DOHH2 (cell line): ENCODE data around the gene FBXO45.
"Not testable (repeated sequence)": the region's sequence is repeated elsewhere in the genome, so short reads cannot be mapped to it uniquely, and the experiment has no call there.

Experiments used
- H3F3A ChIP-seq: fragments of 200-600 bp; sonication (generic), shearing (Covaris generic); 2 replicates; pipeline ENCODE4 v1.6.0; 2016; ENCODE audit warnings: antibody characterized with exemption, mild to moderate bottlenecking; ENCODE audit not compliant: control insufficient read depth, insufficient read depth
- H3K27ac ChIP-seq: fragments of 200-600 bp; sonication (generic); 2 replicates; pipeline ENCODE4 v1.5.1; 2014; ENCODE audit warnings: low read depth, mild to moderate bottlenecking, low read length, moderate library complexity
- H3K27me3 ChIP-seq: fragments of 200-600 bp; sonication (generic); 2 replicates; pipeline ENCODE4 v1.6.1; 2014; ENCODE audit warnings: mild to moderate bottlenecking, low read length, mixed read lengths; ENCODE audit not compliant: control insufficient read depth
- H3K36me3 ChIP-seq: fragments of 200-600 bp; sonication (generic); 2 replicates; pipeline ENCODE4 v1.6.1; 2014; ENCODE audit warnings: mild to moderate bottlenecking, low read length, moderate library complexity, mixed read lengths; ENCODE audit not compliant: control insufficient read depth
- H3K4me1 ChIP-seq: fragments of 200-600 bp; sonication (generic); 2 replicates; pipeline ENCODE4 v1.6.1; 2014; ENCODE audit warnings: mild to moderate bottlenecking, low read length, mixed read lengths; ENCODE audit not compliant: control insufficient read depth
- H3K4me2 ChIP-seq: fragments of 200-600 bp; sonication (generic); 2 replicates; pipeline ENCODE4 v1.6.0; 2014; ENCODE audit warnings: mild to moderate bottlenecking, low read length, moderate library complexity
- H3K4me3 ChIP-seq: fragments of 200-600 bp; sonication (generic); 2 replicates; pipeline ENCODE4 v1.5.1; 2014; ENCODE audit warnings: mild to moderate bottlenecking, low read length, mixed read lengths
- H3K79me2 ChIP-seq: fragments of 200-600 bp; sonication (generic); 2 replicates; pipeline ENCODE4 v1.6.1; 2014; ENCODE audit warnings: mild to moderate bottlenecking, low read length, mixed read lengths; ENCODE audit not compliant: control insufficient read depth
- H3K9me2 ChIP-seq: fragments of 200-600 bp; sonication (generic); replicated peaks from 2 replicates; pipeline ENCODE4 v1.6.1; 2014; ENCODE audit warnings: mild to moderate bottlenecking, low read length, mixed read lengths; ENCODE audit not compliant: control insufficient read depth
- H3K9me3 ChIP-seq: fragments of 200-600 bp; sonication (generic); 2 replicates; pipeline ENCODE4 v1.6.1; 2014; ENCODE audit warnings: antibody characterized with exemption, low read length, mixed read lengths; ENCODE audit not compliant: control insufficient read depth, insufficient read depth
- H4K20me1 ChIP-seq: fragments of 200-600 bp; sonication (generic); 2 replicates; pipeline ENCODE4 v1.6.0; 2014; ENCODE audit warnings: low read depth, mild to moderate bottlenecking, antibody characterized with exemption, low read length, moderate library complexity; ENCODE audit not compliant: control insufficient read depth, insufficient read depth
- EZH2phosphoT487 ChIP-seq: fragments of 200-600 bp; sonication (generic); IDR thresholded peaks from 2 replicates; pipeline ENCODE4 v1.6.1; 2017; ENCODE audit warnings: borderline replicate concordance, mild to moderate bottlenecking, antibody characterized with exemption, low read length, moderate library complexity, mixed read lengths
- TF ChIP-seq, protein P1 (sequence below): fragments of 200-600 bp; sonication (generic); IDR thresholded peaks from one replicate; pipeline ENCODE4 v1.5.1; 2014; ENCODE audit warnings: antibody characterized with exemption, mild to moderate bottlenecking, low read depth, low read length; ENCODE audit not compliant: poor library complexity, severe bottlenecking

FBXO45 gene

DNA sequence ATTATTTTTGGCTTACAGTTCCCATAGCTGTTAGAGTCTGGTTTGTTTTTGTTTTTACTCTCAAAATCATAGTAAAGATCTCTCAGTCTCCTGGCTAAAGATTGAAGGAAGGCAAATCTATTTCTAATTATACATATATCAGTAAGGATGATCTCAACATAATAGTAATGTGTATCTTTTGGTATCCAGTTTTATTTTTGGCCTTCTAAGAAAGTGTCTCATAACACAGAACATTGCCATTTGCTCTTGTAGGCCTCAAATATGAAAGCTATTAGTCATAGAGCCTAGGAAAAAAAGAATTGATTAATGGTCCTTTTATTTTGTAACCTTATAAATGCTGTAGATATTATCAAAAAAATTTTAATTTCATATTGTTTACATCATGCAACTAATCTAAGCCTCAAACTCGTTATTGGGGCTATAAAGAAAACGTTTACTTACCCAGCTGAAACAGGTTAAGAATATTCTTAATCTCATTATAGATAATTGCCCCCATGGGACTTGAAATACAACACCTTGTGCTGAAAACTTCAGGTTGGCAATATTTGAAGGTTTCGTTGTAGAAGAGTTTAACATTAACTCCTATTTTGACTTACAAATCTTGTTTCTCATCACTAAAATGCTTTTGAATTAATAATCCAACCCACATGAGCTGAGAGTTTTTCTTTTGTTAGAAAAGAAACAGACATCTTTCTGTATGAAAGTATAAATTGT is 16.7 kb downstream of the FBXO45 start:
- no peaks in the 10 kb centered on the region for H3K9me3 ChIP-seq
- no peak overlapping the region for H3K27ac ChIP-seq
- H3K79me2 ChIP-seq: peaks cover 11% of the 10 kb centered on the region
- peaks cover 59% of the 10 kb centered on the region for H3K36me3 ChIP-seq
- no peaks in the 10 kb centered on the region for H3F3A ChIP-seq
- H3K27me3 ChIP-seq: no peaks in the 10 kb centered on the region
- H4K20me1 ChIP-seq: peaks cover 5% of the 10 kb centered on the region; the same call in 1 of the 2 replicates
- H3K9me2 ChIP-seq: no peaks in the 10 kb centered on the region
- no peak overlapping the region for H3K4me3 ChIP-seq
- no peaks in the 10 kb centered on the region for H3K4me1 ChIP-seq
- TF ChIP-seq, protein P1, sequence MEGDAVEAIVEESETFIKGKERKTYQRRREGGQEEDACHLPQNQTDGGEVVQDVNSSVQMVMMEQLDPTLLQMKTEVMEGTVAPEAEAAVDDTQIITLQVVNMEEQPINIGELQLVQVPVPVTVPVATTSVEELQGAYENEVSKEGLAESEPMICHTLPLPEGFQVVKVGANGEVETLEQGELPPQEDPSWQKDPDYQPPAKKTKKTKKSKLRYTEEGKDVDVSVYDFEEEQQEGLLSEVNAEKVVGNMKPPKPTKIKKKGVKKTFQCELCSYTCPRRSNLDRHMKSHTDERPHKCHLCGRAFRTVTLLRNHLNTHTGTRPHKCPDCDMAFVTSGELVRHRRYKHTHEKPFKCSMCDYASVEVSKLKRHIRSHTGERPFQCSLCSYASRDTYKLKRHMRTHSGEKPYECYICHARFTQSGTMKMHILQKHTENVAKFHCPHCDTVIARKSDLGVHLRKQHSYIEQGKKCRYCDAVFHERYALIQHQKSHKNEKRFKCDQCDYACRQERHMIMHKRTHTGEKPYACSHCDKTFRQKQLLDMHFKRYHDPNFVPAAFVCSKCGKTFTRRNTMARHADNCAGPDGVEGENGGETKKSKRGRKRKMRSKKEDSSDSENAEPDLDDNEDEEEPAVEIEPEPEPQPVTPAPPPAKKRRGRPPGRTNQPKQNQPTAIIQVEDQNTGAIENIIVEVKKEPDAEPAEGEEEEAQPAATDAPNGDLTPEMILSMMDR: no peak
- TF ChIP-seq EZH2phosphoT487: no peak
- no peak overlapping the region for H3K4me2 ChIP-seq

DNA sequence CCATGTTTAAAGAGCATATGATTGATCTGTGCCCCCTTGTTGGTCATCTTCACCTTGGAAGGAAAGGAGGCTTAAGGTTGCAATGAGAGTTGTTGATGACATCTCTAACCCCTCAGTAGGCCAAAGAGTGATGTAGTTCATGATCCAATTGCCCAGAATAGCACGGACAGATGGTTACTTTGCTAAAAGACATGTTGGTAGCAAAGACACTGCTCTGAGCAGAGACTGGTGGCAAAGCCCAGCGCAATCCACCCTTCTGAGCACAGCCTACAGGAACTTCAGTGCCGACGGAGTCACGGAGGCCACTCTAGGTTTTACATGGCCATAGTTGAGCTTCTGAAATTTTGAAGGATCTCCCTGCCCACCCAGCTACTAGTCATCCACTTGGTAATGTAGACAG is 21.8 kb downstream of the FBXO45 start:
- Histone ChIP-seq H3K4me3 (no peak overlapping the region), H3K79me2 (no peaks in the 10 kb centered on the region), H3K9me2 (no peaks in the 10 kb centered on the region), H3K9me3 (no peaks in the 10 kb centered on the region), H3K27ac (no peak overlapping the region), H4K20me1 (peaks cover 5% of the 10 kb centered on the region; the same call in 1 of the 2 replicates), H3K27me3 (no peaks in the 10 kb centered on the region), H3K4me2 (no peak overlapping the region), H3F3A (no peaks in the 10 kb centered on the region), H3K4me1 (no peaks in the 10 kb centered on the region), H3K36me3 (peaks cover 21% of the 10 kb centered on the region)
- TF ChIP-seq, protein P1: no peak
- TF ChIP-seq EZH2phosphoT487: no peak

- Histone ChIP-seq H3K9me2 (no peaks in the 10 kb centered on the region), H4K20me1 (no peaks in the 10 kb centered on the region), H3K36me3 (no peaks in the 10 kb centered on the region), H3K27me3 (peaks cover 8% of the 10 kb centered on the region), H3K9me3 (no peaks in the 10 kb centered on the region), H3F3A (no peaks in the 10 kb centered on the region), H3K27ac (no peak overlapping the region), H3K79me2 (no peaks in the 10 kb centered on the region), H3K4me2 (no peak overlapping the region), H3K4me1 (no peaks in the 10 kb centered on the region), H3K4me3 (no peak overlapping the region)
- no peak for TF ChIP-seq EZH2phosphoT487
- TF ChIP-seq, protein P1: no peak
Observed at GRCh38 chr3:196596355-196596754, 27.9 kb downstream of the FBXO45 start.

DNA sequence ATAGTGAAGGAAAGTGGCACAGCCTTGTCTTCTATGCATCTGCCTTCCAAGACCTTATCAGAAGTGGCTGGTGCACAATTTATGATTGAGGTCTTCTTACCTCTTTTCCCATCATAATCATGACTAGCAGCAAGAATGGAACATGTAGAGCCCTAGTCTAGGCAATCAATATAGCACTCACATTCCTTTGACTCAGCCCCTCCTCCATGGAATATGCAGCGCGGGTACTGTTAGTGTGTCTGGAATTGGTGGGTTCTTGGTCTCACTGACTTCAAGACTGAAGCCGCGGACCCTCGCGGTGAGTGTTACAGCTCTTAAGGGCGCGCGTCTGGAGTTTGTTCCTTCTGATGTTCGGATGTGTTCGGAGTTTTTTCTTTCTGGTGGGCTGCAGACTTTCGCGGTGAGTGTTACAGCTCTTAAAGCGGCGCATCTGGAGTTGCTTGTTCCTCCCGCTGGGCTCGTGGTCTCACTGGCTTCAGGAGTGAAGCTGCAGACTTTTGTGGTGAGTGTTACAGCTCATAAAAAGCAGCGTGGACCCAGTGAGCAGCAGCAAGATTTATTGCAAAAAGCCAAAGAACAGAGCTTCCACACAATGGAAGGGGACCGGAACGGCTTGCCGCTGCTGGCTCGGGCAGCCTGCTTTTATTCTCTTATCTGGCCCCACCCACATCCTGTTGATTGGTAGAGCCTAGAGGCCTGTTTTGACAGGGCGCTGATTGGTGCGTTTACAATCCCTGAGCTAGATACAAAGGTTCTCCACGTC is 29.7 kb downstream of the FBXO45 start:
- H3K4me3 ChIP-seq, H3K4me2 ChIP-seq, H3K36me3 ChIP-seq, H3K27me3 ChIP-seq, H3K9me2 ChIP-seq, H3F3A ChIP-seq, H3K27ac ChIP-seq, H4K20me1 ChIP-seq, H3K4me1 ChIP-seq, H3K79me2 ChIP-seq, H3K9me3 ChIP-seq: not testable (repeated sequence)
